Vagina (tissue), 2 donors: ENCODE results near the gene AP2B1. TPM values are rescaled to one million over a fixed set of nuclear protein-coding genes. Genes with fewer than 3 reads are reported as not detected.

Experiments used
- DNase-seq, 2 donors: peaks; one replicate each; pipeline ENCODE4 v3.0.0-alpha.2; 2017; ENCODE audit errors: extremely low spot score in 2 of 2
- H3K27ac ChIP-seq: fragments of 200-600 bp; sonication (generic); one replicate; pipeline ENCODE4 v1.5.1; 2019
- H3K27me3 ChIP-seq: fragments of 200-600 bp; sonication (generic); one replicate; pipeline ENCODE4 v1.5.1; 2019
- H3K36me3 ChIP-seq, 2 donors: fragments of 200-600 bp; sonication (generic); one replicate each; pipeline ENCODE4 v1.5.1; 2017 to 2019
- H3K4me1 ChIP-seq: fragments of 200-600 bp; sonication (generic); one replicate; pipeline ENCODE4 v1.5.1; 2019
- H3K4me3 ChIP-seq, 2 donors: fragments of 200-600 bp; sonication (generic); 1 replicate in 1 of 2; 2 replicates in 1 of 2; pipeline ENCODE4 v1.5.1; 2016 to 2019
- H3K9me3 ChIP-seq: fragments of 200-600 bp; sonication (generic); one replicate; pipeline ENCODE4 v1.5.1; 2019
- CTCF ChIP-seq, 3 experiments: fragments of 450-650 bp in 2 of 3; fragments of 200-600 bp in 1 of 3; sonication (generic) in 1 of 3; IDR thresholded peaks; one replicate each; pipeline ENCODE4 v1.5.1; 2017 to 2019; ENCODE audit warnings: antibody characterized with exemption in 3 of 3, mild to moderate bottlenecking in 2 of 3, moderate library complexity in 2 of 3
- POLR2A ChIP-seq, 2 donors: fragments of 450-650 bp; IDR thresholded peaks; one replicate each; pipeline ENCODE4 v1.6.1; 2017; ENCODE audit warnings: antibody characterized with exemption in 2 of 2, mild to moderate bottlenecking in 2 of 2, moderate library complexity in 2 of 2
- POLR2AphosphoS5 ChIP-seq, 2 donors: sonication (generic); formaldehyde crosslinking; IDR thresholded peaks; one replicate each; pipeline ENCODE4 v1.9.0; 2017; ENCODE audit warnings: antibody characterized with exemption in 2 of 2, mild to moderate bottlenecking in 2 of 2, low read depth in 1 of 2; ENCODE audit not compliant: insufficient read depth in 1 of 2
- intact Hi-C: fragments of 100-400 bp; cut with DNase I; formaldehyde crosslinking; loops from one replicate; pipeline ENCODE4 v1.15.1; 2023
- total RNA-seq: library from RNA; depleted of rRNA; stranded (reverse); fragments of >200 nt; gene quantifications from one replicate; pipeline ENCODE4 v1.2.3, GENCODE V29; 2016

AP2B1 gene
- total RNA-seq, 1 donor from 2014 or later = 62.1 TPM

GRCh38 chr17:35752471-35752870, 165.3 kb downstream of the AP2B1 start:
- H3K9me3 ChIP-seq = no peaks in the 10 kb centered on the region
- H3K27ac ChIP-seq = no peak overlapping the region
- TF ChIP-seq POLR2AphosphoS5 (IDR thresholded peaks at IDR 0.05; ENCODE audit: insufficient read depth in 1 of 2, low read depth in 1 of 2) = no peak
- TF ChIP-seq CTCF (IDR thresholded peaks at IDR 0.05) = no peak
- TF ChIP-seq POLR2A (IDR thresholded peaks at IDR 0.05) = no peak
- H3K36me3 ChIP-seq = no peaks in the 10 kb centered on the region
- DNase-seq = no peak
- H3K4me1 ChIP-seq = peaks cover 9% of the 10 kb centered on the region
- intact Hi-C loops = no loop called here
- no peaks in the 10 kb centered on the region for H3K27me3 ChIP-seq
- H3K4me3 ChIP-seq = no peak overlapping the region

- no peak within 1 kb of the TSS for H3K4me3 ChIP-seq
- no peak within 1 kb of the TSS for H3K27ac ChIP-seq
- H3K4me1 ChIP-seq = peaks cover 9% of the 10 kb centered on the region
- intact Hi-C loops = no loop called here
- TF ChIP-seq POLR2A (IDR thresholded peaks at IDR 0.05) (no peak), POLR2AphosphoS5 (IDR thresholded peaks at IDR 0.05; ENCODE audit: insufficient read depth in 1 of 2, low read depth in 1 of 2) (no peak), CTCF (IDR thresholded peaks at IDR 0.05) (no peak)
- DNase-seq = no peak
- H3K36me3 ChIP-seq = no peaks in the 10 kb centered on the region
- H3K9me3 ChIP-seq = no peaks in the 10 kb centered on the region
- H3K27me3 ChIP-seq = no peaks in the 10 kb centered on the region
Measured at GRCh38 chr17:35752945-35753764, 166.0 kb downstream of the AP2B1 start, which contains the start of gene GAS2L2. GAS2L2 (minus strand) TSS chr17:35753239; CDS start chr17:35752850, 389 bp downstream.

DNA sequence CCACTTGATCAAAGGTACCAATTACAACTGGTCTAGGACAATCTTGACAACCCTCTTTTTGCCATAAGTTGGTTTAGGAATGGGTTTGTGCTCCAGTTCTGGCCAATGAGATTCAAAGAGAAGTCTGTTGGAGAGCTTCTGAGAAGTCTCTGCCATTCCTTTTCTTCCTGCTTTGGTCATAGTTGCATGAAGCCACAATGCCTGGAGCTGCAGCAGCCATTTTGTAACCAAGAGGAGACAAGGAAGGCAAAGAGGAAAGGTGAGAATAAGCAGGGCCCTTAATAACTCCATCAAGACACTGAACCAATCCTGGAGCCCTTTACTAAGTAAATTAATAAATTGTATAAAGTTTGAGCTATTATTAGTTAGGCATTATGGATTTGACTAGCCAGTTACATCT, 170.1 kb downstream of the AP2B1 start:
- no peak for DNase-seq
- Histone ChIP-seq H3K27ac (no peak overlapping the region), H3K9me3 (no peaks in the 10 kb centered on the region), H3K27me3 (no peaks in the 10 kb centered on the region), H3K36me3 (no peaks in the 10 kb centered on the region), H3K4me3 (no peak overlapping the region), H3K4me1 (no peaks in the 10 kb centered on the region)
- intact Hi-C loops = loop anchor here (5.0 kb wide), 1 partner anchor 975 kb away; no protein-coding TSS in a partner anchor
- TF ChIP-seq POLR2AphosphoS5 (IDR thresholded peaks at IDR 0.05; ENCODE audit: insufficient read depth in 1 of 2, low read depth in 1 of 2) (no peak), POLR2A (IDR thresholded peaks at IDR 0.05) (no peak)

DNA sequence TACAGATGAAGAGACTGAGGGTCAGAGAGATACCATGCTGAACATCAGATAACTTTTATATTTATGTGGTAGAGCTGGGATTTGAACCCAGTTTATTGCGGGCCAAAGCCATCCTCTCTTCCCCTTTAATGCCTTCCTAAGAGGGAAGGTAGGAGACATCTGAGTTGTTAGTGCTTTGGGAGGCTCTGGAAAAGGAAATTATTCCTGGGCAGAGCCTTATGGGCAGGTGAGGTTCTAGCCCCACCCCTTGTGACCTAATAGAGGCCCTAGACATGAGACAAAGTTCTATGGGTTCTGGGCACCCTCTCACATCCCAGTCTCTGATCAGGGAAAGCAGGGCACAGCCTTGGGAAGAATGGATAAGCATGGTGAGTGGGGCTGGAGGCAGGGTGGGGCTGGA, 173.5 kb downstream of the AP2B1 start, which contains the start of gene C17orf50:
TSS of gene C17orf50 (plus strand) at position 301 of the 400 bp plus-strand sequence. CDS start at position 356, 55 bp downstream.
- H3K27ac ChIP-seq = no peak within 1 kb of the TSS
- no peaks in the 10 kb centered on the region for H3K27me3 ChIP-seq
- H3K4me1 ChIP-seq = peaks cover 12% of the 10 kb centered on the region
- intact Hi-C loops = no loop called here
- no peaks in the 10 kb centered on the region for H3K9me3 ChIP-seq
- TF ChIP-seq POLR2A (IDR thresholded peaks at IDR 0.05) (no peak), POLR2AphosphoS5 (IDR thresholded peaks at IDR 0.05; ENCODE audit: insufficient read depth in 1 of 2, low read depth in 1 of 2) (no peak), CTCF (IDR thresholded peaks at IDR 0.05) (no peak)
- no peak within 1 kb of the TSS for H3K4me3 ChIP-seq
- no peak for DNase-seq
- H3K36me3 ChIP-seq = no peaks in the 10 kb centered on the region

GRCh38 chr17:35761601-35762000, 174.5 kb downstream of the AP2B1 start:
- no peak overlapping the region for H3K4me3 ChIP-seq
- no peaks in the 10 kb centered on the region for H3K27me3 ChIP-seq
- no peak overlapping the region for H3K27ac ChIP-seq
- TF ChIP-seq POLR2A (IDR thresholded peaks at IDR 0.05) (no peak), CTCF (IDR thresholded peaks at IDR 0.05) (no peak), POLR2AphosphoS5 (IDR thresholded peaks at IDR 0.05; ENCODE audit: insufficient read depth in 1 of 2, low read depth in 1 of 2) (no peak)
- DNase-seq = no peak
- no peaks in the 10 kb centered on the region for H3K9me3 ChIP-seq
- no peaks in the 10 kb centered on the region for H3K36me3 ChIP-seq
- intact Hi-C loops = no loop called here
- peaks cover 12% of the 10 kb centered on the region for H3K4me1 ChIP-seq
